ENCODE measurements around the gene CNOT9.

Gene CNOT9

GRCh38 chr2:218577482-218578220 is 9.0 kb downstream of the CNOT9 start:
- DNase-seq (ENCODE audit: low read depth in 2 of 2) = no peak

DNA sequence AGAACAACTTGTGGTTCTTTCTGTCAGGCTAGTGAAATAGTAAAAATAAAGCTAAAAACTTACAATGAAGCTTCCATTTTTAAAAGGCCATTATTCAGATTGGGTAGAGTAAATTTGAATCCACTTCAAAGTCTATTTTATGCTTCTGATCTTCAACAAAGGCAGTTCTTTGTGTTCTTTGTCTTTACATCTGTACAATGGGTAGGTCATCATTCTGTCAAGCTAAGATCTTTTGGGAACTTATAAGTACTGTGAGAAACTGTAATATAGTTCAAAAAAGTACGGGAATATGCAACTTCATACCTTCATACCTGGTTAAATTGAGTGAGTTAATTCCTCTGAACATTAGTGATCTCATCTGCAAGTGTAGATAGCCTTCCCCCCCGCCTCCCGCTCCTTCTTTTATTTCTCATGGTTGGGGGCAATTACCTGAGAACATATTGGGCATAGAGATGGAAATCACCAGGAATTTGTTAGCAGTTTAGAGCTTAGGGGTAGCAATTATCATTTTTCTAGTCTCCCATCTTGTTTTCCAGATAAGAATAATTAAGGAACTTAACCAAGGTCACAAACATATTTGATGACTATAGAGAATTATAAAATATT is 9.7 kb downstream of the CNOT9 start:
- DNase-seq (ENCODE audit: low read depth in 2 of 2) = no peak

- DNase-seq (ENCODE audit: low read depth in 2 of 2) = no peak
These were observed 13.4 kb downstream of the CNOT9 start for GRCh38 chr2:218582076-218582475.

DNA sequence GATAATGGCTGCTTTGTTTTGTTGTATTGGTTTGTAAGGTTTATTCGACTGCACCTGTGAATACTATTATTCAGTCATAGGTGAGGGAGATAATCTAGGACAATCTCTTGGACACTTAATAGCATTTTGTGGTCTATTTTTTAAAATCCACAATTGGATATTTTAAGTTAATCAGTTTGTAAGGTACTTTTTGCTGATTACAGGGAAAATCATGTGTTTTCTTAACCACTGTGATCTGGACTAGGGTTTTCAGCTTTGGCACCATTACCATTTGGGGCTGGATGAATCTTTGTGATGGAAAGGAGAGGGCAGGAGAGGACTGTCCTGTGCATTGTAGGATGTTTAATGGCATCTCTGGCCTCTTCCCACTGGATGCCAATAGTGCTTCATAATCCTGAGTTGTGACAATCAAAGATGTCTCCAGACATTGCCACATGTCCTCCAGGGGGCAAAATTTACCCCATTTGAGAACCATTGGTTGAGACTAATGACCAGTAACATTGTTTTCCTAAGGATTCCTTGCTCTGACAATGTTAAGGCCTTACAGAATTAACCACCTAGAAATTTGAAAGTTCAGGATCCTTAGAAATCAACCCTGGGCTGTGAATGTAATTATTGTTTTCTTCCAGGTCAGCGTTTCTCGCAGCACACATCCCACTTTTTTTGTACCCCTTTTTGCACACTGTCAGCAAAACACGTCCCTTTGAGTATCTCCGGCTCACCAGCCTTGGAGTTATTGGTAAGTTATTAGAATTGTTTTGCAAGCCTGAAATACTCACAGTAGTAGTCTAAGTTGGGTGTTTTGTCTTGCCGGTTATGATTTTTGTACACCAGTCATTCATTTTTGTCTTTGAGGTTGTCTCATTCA is 15.6 kb downstream of the CNOT9 start:
- no peak for DNase-seq (ENCODE audit: low read depth in 2 of 2)

- no peak for DNase-seq (ENCODE audit: low read depth in 2 of 2)
These were observed 16.9 kb downstream of the CNOT9 start for GRCh38 chr2:218585541-218585940.

- no peak for DNase-seq (ENCODE audit: low read depth in 2 of 2)
These were observed 36.8 kb downstream of the CNOT9 start for GRCh38 chr2:218605432-218605831.

- DNase-seq (ENCODE audit: low read depth in 2 of 2) = no peak
These were observed 38.9 kb downstream of the CNOT9 start, which contains the start of gene PLCD4 for GRCh38 chr2:218607436-218608115. TSS of gene PLCD4 (plus strand) at chr2:218607899. CDS start at chr2:218615740, 7,841 bp downstream.

- DNase-seq (ENCODE audit: low read depth in 2 of 2) = no peak
These were observed 47.3 kb downstream of the CNOT9 start for GRCh38 chr2:218615868-218616315.

DNA sequence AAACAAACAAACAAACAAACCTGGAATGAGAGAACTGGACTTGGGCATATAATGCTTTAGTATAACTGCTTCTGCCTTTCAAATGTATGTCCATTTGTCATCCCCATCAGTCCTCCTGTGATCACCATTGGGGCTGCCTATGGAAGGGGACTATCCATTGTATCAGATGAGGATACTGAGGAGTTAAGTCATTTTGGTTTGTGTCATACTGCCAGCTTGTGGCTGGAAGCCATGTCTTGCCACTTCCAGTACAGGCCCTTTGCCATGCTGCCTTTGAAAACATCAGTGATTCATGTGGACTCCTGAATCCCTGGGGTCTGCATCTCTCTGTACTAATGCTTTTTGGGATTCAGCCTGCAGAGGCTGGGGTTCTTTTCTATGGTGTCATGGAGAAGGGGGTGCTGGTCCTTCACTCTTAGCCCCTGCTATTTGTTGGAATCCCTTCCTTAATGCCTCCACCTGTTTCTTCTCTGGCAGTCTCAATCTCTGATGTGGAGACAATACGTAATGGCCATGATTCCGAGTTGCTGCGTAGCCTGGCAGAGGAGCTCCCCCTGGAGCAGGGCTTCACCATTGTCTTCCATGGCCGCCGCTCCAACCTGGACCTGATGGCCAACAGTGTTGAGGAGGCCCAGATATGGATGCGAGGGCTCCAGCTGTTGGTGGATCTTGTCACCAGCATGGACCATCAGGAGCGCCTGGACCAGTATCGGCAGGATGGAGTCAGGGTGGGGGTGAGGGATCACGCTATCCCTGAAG is 49.6 kb downstream of the CNOT9 start:
- no peak for DNase-seq (ENCODE audit: low read depth in 2 of 2)

DNA sequence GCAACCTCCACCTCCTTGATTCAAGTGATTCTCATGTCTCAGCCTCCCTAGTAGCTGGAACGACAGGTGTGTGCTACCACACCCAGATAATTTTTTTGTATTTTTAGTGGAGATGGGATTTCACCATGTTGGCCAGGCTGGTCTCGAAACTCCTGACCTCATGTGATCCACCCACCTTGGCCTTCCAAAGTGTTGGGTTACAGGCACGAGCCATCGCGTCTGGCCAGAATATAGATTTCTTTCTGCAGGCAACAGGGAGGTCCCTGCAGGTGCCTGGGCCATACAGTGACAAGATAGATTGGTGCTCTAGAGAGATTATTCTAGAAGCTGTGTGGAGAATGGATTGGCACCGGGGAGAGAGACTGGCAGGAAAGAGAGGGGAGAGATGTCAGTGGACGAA is 52.4 kb downstream of the CNOT9 start:
- no peak for DNase-seq (ENCODE audit: low read depth in 2 of 2)

DNA sequence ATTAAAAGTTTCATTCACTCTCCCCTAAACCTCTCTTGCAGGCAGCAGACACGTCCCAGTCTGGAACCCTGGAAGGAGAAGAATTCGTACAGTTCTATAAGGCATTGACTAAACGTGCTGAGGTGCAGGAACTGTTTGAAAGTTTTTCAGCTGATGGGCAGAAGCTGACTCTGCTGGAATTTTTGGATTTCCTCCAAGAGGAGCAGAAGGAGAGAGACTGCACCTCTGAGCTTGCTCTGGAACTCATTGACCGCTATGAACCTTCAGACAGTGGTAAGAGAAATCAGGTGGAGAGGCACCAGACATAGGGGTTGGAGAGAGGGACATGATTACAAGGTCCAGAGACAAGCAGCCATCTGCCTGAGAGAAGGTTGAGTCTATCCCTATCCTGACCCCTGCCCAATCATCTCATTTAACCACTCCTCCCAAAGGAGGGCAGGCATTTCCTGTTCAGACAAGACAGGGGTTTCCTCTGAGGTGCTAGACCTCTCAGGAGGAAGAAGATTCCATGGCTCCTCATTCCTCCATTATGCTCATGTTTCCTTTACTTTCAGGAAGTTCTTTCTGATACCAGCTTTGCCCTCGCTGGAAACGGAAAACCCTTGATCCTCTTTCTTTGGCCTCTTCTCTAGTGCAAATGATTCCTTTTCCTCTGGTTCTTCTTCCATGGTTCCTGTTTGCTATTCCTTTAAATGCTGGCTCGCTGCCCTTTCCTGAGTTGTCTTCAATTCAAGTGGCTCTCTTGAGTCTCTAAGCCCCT is 54.1 kb downstream of the CNOT9 start:
- DNase-seq (ENCODE audit: low read depth in 2 of 2) = no peak

- no peak for DNase-seq (ENCODE audit: low read depth in 2 of 2)
These were observed 54.7 kb downstream of the CNOT9 start for GRCh38 chr2:218623366-218623705.

DNA sequence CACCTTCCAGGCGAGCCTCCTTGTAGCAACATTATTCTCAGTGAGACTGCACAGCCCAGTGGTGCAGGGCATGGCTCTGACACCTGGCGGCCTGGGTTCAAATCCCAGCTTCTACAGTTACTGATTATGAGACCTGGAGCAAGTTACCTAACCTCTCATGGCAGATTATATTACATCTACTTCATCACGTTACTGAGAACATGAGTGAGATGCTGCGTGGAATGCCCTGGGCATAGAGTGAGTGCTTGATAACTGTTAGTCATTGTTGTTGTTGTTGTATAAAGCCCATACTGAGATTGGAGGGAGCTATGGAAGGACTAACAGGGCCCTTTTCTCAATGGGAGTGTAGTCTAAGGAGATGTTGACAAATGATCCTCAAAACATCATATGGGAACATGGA is 57.7 kb downstream of the CNOT9 start:
- no peak for DNase-seq (ENCODE audit: low read depth in 2 of 2)

GRCh38 chr2:218627939-218628338 is 59.3 kb downstream of the CNOT9 start:
- DNase-seq (ENCODE audit: low read depth in 2 of 2) = no peak

DNA sequence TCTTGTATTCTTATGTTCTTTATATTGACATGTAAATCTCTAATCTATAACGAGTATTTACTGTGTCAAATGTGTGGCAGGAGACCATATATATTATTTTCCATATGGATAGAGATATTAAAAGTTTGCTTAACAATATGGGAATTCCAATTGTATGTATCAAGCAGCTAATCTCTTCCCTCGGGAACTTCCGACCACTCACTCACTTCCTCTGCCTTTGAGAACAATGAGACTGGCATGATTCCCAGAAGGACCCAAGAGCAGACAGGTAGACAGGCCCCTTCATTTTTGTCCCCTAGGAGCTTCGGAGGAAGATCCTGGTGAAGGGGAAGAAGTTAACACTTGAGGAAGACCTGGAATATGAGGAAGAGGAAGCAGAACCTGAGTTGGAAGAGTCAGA is 63.2 kb downstream of the CNOT9 start:
- no peak for DNase-seq (ENCODE audit: low read depth in 2 of 2)

DNA sequence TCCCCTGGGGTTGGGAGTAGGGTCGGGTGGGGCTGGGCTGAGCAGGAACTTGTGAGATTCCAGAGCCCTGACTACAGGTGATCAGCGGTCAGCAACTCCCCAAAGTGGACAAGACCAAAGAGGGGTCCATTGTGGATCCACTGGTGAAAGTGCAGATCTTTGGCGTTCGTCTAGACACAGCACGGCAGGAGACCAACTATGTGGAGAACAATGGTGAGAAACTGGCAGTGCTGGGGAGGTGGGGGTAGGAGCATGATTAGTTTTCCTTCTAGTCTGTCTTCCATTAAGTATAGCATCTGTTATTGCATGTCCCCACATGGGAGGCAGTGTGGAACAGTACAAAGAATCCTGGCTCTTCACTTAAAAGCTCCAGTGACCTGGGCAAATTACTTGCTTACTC is 67.1 kb downstream of the CNOT9 start:
- no peak for DNase-seq (ENCODE audit: low read depth in 2 of 2)

DNA sequence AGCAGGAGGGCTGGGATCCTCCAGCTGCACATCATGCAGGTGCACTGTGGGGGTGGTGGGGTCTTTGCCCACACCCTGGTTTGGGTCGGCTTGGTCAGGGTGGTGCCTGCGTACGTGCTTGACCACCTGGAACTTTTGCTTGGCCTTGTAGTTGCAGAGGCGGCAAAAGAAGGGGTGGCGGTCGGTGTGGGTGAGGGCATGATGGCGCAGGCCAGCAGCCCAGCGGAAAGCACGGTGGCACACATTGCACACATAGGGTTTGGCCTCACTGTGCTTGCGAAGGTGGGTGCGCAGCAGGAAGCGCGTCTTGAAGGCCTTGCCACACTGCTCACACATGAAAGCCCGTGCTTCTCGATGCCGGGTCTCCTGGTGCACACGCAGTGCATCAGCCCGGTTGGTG is 69.7 kb downstream of the CNOT9 start:
- DNase-seq (ENCODE audit: low read depth in 2 of 2) = no peak

- DNase-seq (ENCODE audit: low read depth in 2 of 2) = no peak
These were observed 73.5 kb downstream of the CNOT9 start for GRCh38 chr2:218642121-218642656.

- DNase-seq (ENCODE audit: low read depth in 2 of 2) = no peak
These were observed 74.1 kb downstream of the CNOT9 start for GRCh38 chr2:218642786-218643185.

- DNase-seq (ENCODE audit: low read depth in 2 of 2) = no peak
These were observed 75.2 kb downstream of the CNOT9 start for GRCh38 chr2:218643751-218644310.

Data from stimulated activated CD8-positive, alpha-beta memory T cell treated with anti-CD3 and anti-CD28 coated beads, Interleukin-15, amount 100 ng/mL, for 48 hours (primary cell).